Measurements from ENCODE around the gene ST3GAL2.
"Not testable (repeated sequence)": the region's sequence is repeated elsewhere in the genome, so short reads cannot be mapped to it uniquely, and the experiment has no call there.

The ST3GAL2 gene

GRCh38 chr16:70391881-70392481 is 46.9 kb downstream of the ST3GAL2 start:
- in situ Hi-C loops (cut with MboI; ENCODE audit: low sequenced_read_pairs) = no loop called here

GRCh38 chr16:70391446-70391845 is 47.5 kb downstream of the ST3GAL2 start:
- in situ Hi-C loops (cut with MboI; ENCODE audit: low sequenced_read_pairs) = no loop called here

- in situ Hi-C loops (cut with MboI; ENCODE audit: low sequenced_read_pairs) = no loop called here
Measured at GRCh38 chr16:70390774-70391173, 48.1 kb downstream of the ST3GAL2 start.

- in situ Hi-C loops (cut with MboI; ENCODE audit: low sequenced_read_pairs) = no loop called here
Measured at GRCh38 chr16:70388006-70388680, 50.8 kb downstream of the ST3GAL2 start.

GRCh38 chr16:70386289-70386986 is 52.5 kb downstream of the ST3GAL2 start:
- in situ Hi-C loops (cut with MboI; ENCODE audit: low sequenced_read_pairs) = not testable (repeated sequence)

GRCh38 chr16:70383421-70383960 is 55.4 kb downstream of the ST3GAL2 start:
- in situ Hi-C loops (cut with MboI; ENCODE audit: low sequenced_read_pairs) = no loop called here

- in situ Hi-C loops (cut with MboI; ENCODE audit: low sequenced_read_pairs) = no loop called here
Measured at GRCh38 chr16:70381604-70382342, 57.1 kb downstream of the ST3GAL2 start.

- in situ Hi-C loops (cut with MboI; ENCODE audit: low sequenced_read_pairs) = no loop called here
Measured at GRCh38 chr16:70380919-70381603, 57.8 kb downstream of the ST3GAL2 start.

- in situ Hi-C loops (cut with MboI; ENCODE audit: low sequenced_read_pairs) = no loop called here
Measured at GRCh38 chr16:70380248-70380918, 58.5 kb downstream of the ST3GAL2 start.

- in situ Hi-C loops (cut with MboI; ENCODE audit: low sequenced_read_pairs) = no loop called here
Measured at GRCh38 chr16:70378869-70379493, 59.9 kb downstream of the ST3GAL2 start.

GRCh38 chr16:70377782-70378181 is 61.1 kb downstream of the ST3GAL2 start:
- in situ Hi-C loops (cut with MboI; ENCODE audit: low sequenced_read_pairs) = no loop called here

- in situ Hi-C loops (cut with MboI; ENCODE audit: low sequenced_read_pairs) = no loop called here
Measured at GRCh38 chr16:70375636-70376611, 63.0 kb downstream of the ST3GAL2 start.

GRCh38 chr16:70374213-70374612 is 64.7 kb downstream of the ST3GAL2 start:
- in situ Hi-C loops (cut with MboI; ENCODE audit: low sequenced_read_pairs) = no loop called here

GRCh38 chr16:70372921-70373728 is 65.8 kb downstream of the ST3GAL2 start:
- in situ Hi-C loops (cut with MboI; ENCODE audit: low sequenced_read_pairs) = no loop called here

GRCh38 chr16:70370924-70371323 is 68.0 kb downstream of the ST3GAL2 start:
- in situ Hi-C loops (cut with MboI; ENCODE audit: low sequenced_read_pairs) = no loop called here

- in situ Hi-C loops (cut with MboI; ENCODE audit: low sequenced_read_pairs) = not testable (repeated sequence)
Measured at GRCh38 chr16:70370145-70370544, 68.8 kb downstream of the ST3GAL2 start.

GRCh38 chr16:70364399-70364798 is 74.5 kb downstream of the ST3GAL2 start:
- in situ Hi-C loops (cut with MboI; ENCODE audit: low sequenced_read_pairs) = no loop called here

GRCh38 chr16:70359552-70359951 is 79.3 kb downstream of the ST3GAL2 start:
- in situ Hi-C loops (cut with MboI; ENCODE audit: low sequenced_read_pairs) = no loop called here
